GM12873 (cell line): Measurements from ENCODE around the gene SERPINE2.

Experiments
- TF ChIP-seq, protein P1 (sequence below): IDR thresholded peaks from 2 replicates; pipeline ENCODE4 v1.5.1; 2012; ENCODE audit warnings: low read depth, mild to moderate bottlenecking, moderate library complexity, low read length, control low read depth; ENCODE audit not compliant: insufficient read depth; ENCODE audit errors: missing control alignments

Gene SERPINE2

DNA sequence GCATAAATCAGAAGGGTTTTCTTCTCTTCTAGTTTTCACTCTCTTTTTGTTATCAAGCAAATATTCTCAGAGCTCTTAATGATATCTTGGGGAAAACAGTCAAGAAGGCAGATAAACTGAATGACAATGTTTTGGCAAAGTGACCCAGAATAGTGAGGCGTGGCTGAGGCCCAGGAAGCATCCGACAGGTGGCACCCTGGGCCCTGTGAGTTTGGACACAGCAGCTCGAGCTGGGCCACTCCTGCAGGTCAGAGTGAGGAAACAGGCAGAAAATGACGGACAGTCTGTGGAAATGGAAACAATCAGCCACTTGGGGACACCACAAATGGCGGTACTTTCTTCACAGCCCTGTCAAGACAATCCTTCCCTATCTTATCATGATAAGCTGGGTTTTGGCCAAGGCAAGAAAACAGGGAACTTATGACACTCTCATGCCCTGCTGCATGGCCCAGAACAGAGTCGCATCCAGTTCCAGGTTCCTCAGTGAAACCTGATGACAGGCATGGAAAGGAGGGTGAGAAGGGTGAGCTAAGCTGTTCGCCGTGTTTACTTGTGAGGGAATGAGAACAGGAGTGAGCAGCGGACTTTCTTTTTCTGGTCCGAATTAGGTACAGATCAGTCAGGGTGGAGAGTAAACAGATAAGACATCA, 49.8 kb downstream of the SERPINE2 start:
- TF ChIP-seq, protein P1, sequence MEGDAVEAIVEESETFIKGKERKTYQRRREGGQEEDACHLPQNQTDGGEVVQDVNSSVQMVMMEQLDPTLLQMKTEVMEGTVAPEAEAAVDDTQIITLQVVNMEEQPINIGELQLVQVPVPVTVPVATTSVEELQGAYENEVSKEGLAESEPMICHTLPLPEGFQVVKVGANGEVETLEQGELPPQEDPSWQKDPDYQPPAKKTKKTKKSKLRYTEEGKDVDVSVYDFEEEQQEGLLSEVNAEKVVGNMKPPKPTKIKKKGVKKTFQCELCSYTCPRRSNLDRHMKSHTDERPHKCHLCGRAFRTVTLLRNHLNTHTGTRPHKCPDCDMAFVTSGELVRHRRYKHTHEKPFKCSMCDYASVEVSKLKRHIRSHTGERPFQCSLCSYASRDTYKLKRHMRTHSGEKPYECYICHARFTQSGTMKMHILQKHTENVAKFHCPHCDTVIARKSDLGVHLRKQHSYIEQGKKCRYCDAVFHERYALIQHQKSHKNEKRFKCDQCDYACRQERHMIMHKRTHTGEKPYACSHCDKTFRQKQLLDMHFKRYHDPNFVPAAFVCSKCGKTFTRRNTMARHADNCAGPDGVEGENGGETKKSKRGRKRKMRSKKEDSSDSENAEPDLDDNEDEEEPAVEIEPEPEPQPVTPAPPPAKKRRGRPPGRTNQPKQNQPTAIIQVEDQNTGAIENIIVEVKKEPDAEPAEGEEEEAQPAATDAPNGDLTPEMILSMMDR, result no peak

DNA sequence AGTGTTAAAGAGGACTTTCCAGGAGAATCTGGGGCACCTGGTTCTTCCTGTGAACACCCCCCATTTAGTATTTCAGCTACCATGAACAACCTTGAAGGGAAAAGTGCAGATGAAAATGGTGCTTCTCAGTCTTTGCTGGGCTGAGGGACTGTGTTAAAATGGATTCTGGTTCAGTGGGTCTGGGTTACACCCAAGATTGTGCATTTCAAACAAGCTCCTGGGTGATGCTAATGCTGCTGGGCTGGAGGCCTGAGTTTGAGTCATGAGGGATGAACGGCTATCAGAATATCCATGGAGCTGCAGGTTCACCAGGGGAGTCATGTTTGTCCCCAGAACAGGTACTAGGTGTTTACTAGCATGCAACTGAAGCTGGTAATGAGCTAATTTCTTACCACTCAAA, 57.8 kb downstream of the SERPINE2 start:
- TF ChIP-seq, protein P1, result no peak

- TF ChIP-seq, protein P1, result no peak
Observed at GRCh38 chr2:223980803-223981202, 58.3 kb downstream of the SERPINE2 start.

- TF ChIP-seq, protein P1, result no peak
Observed at GRCh38 chr2:223980397-223980735, 58.7 kb downstream of the SERPINE2 start.

DNA sequence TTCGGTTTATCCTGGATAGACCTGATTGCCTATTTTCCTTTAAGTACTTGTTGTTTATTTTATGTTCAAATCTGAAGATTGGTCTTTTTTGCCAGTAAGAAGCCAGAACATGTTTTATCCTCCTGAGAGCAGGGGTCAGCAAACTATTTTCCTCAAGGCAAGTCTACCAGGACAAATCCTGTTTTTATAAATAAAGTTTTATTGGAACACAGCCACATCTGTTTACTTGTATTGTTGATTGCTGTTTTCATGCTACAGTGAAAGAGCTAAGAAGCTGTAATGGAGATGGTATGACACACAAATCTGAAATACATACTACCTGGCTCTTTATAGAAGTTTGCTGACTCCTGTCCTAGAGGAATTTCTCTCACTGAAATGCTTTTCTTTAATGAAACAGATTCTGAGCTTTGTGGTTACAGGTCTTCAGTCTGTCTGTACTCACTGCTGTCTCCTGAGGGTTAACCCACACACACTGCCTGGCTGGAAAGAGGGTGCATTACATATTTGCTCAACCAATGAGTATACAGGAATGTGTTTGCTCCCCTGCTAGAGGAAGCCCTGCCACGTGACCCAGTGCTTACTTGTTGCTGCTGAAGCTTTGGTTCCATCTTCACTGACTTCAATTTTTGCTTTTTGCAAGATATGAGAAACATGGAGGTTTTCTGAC, 59.2 kb downstream of the SERPINE2 start:
- TF ChIP-seq, protein P1, result no peak

DNA sequence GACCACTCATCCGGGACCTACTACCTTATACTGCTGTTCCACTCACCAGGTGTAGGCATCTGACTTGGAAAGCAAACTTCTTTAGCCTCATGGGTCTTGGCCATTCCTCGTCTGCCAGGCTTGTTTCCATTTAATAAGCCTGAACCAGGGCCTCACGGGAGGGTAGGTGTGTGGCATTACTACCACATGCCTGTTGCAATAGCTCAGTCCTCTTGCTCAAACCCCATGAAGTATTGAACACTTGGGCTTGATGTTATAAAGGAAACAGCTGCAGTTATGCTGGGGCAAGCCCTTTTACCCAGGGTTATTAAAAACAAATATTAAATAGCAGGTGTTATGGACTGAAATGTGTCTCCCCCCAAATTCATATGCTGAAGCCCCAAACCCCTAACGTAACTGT, 60.6 kb downstream of the SERPINE2 start:
- TF ChIP-seq, protein P1, result no peak

- TF ChIP-seq, protein P1, result no peak
Observed at GRCh38 chr2:223976635-223977226, 62.4 kb downstream of the SERPINE2 start.
